K562 (cell line): ENCODE measurements around the gene ADSS2. TPM values are rescaled to one million over a fixed set of nuclear protein-coding genes. Genes with fewer than 3 reads are reported as not detected.

Experiments used
- GTF2E2 ChIP-seq: fragments of 200-800 bp; sonication (Bioruptor generic); IDR thresholded peaks from 2 replicates; pipeline ENCODE4 v1.6.1; 2016; ENCODE audit warnings: missing genetic modification characterization, missing compliant biosample characterization
- IRF2 ChIP-seq: sonication (generic); formaldehyde crosslinking; IDR thresholded peaks from 2 replicates; pipeline ENCODE4 v1.8.1; 2022; ENCODE audit warnings: mild to moderate bottlenecking, missing genetic modification reagents
- MNT ChIP-seq, 2 experiments: fragments of 450-650 bp; conservative IDR thresholded peaks; 2 replicates each; pipeline ENCODE4 v1.6.1; 2017; ENCODE audit warnings: mild to moderate bottlenecking in 2 of 2, moderate library complexity in 2 of 2
- MYC ChIP-seq, 2 experiments: fragments of 250-450 bp in 1 of 2; sonication (Bioruptor Pico) in 1 of 2; IDR thresholded peaks; 2 replicates each; pipeline versions ENCODE4 v1.5.1 to v1.6.1; 2012 to 2021; ENCODE audit warnings: low read depth in 2 of 2, borderline replicate concordance in 1 of 2, improper control_type of control experiment in 1 of 2, low read length in 1 of 2, mild to moderate bottlenecking in 1 of 2, moderate library complexity in 1 of 2
- NONO ChIP-seq, 2 experiments: fragments of 200-400 bp in 1 of 2; fragments of 450-650 bp in 1 of 2; formaldehyde crosslinking in 1 of 2; IDR thresholded peaks; 2 replicates each; pipeline ENCODE4 v1.6.1; 2017; ENCODE audit warnings: low read depth in 2 of 2, mild to moderate bottlenecking in 2 of 2, moderate library complexity in 2 of 2, low read length in 1 of 2
- NR2C1 ChIP-seq, 2 experiments: fragments of 450-650 bp; IDR thresholded peaks; 2 replicates each; pipeline ENCODE4 v1.6.1; 2017; ENCODE audit warnings: mild to moderate bottlenecking in 2 of 2, antibody characterized with exemption in 1 of 2, inconsistent platforms in 1 of 2, missing compliant biosample characterization in 1 of 2, missing genetic modification characterization in 1 of 2
- PYGO2 ChIP-seq: fragments of 450-650 bp; IDR thresholded peaks from 2 replicates; pipeline ENCODE4 v1.6.1; 2016; ENCODE audit warnings: mild to moderate bottlenecking, missing genetic modification characterization, moderate library complexity, missing compliant biosample characterization
- RAD21 ChIP-seq, 2 experiments: fragments of 250-450 bp in 1 of 2; fragments of 450-650 bp in 1 of 2; sonication (Bioruptor Pico) in 1 of 2; formaldehyde crosslinking in 1 of 2; IDR thresholded peaks in 1 of 2; conservative IDR thresholded peaks in 1 of 2; 2 replicates each; pipeline versions ENCODE4 v1.4.0 to v1.8.0; 2020 to 2022; ENCODE audit warnings: mild to moderate bottlenecking in 2 of 2, moderate library complexity in 1 of 2
- SAFB ChIP-seq: fragments of 200-400 bp; formaldehyde crosslinking; IDR thresholded peaks from 2 replicates; pipeline ENCODE4 v1.6.1; 2017; ENCODE audit warnings: low read depth, low read length, borderline replicate concordance
- SAFB2 ChIP-seq: fragments of 200-400 bp; formaldehyde crosslinking; IDR thresholded peaks from 2 replicates; pipeline ENCODE4 v1.6.1; 2018; ENCODE audit warnings: borderline replicate concordance, low read length, low read depth, moderate library complexity; ENCODE audit not compliant: severe bottlenecking
- SP2 ChIP-seq: IDR thresholded peaks from 2 replicates; pipeline ENCODE4 v1.6.1; 2011; ENCODE audit warnings: mild to moderate bottlenecking, low read depth, low read length, moderate library complexity; ENCODE audit not compliant: poor library complexity, severe bottlenecking; ENCODE audit errors: extremely low read depth
- SUPT5H ChIP-seq: fragments of 450-650 bp; IDR thresholded peaks from 2 replicates; pipeline ENCODE4 v1.6.1; 2016
- TAF9B ChIP-seq: fragments of 450-650 bp; IDR thresholded peaks from 2 replicates; pipeline ENCODE4 v1.6.1; 2018; ENCODE audit warnings: mild to moderate bottlenecking; ENCODE audit not compliant: partially characterized antibody
- ZNF354B ChIP-seq: fragments of 250-450 bp; sonication (Bioruptor Pico); IDR thresholded peaks from 2 replicates; pipeline ENCODE4 v1.4.0; 2020
- ZNF511 ChIP-seq: sonication (generic); formaldehyde crosslinking; IDR thresholded peaks from 2 replicates; pipeline ENCODE4 v1.8.0; 2022; ENCODE audit warnings: mild to moderate bottlenecking, missing genetic modification reagents
- polyA plus RNA-seq, 8 experiments: library from polyadenylated mRNA; depleted of rRNA in 4 of 8; stranded (reverse) in 5 of 8; unstranded in 3 of 8; fragments of >200 nt; fragmentation: Nextera tagmentation in 2 of 8; fragmentation: Illumina TruSeq in 1 of 8; extraction: Ambion mirVana in 2 of 8; extraction: Trizol in 1 of 8; gene quantifications; 2 replicates each; pipeline versions ENCODE4 v1.2.1 to v1.2.3, GENCODE V29; 2011 to 2014; ENCODE audit warnings: inconsistent platforms in 1 of 8, missing spikeins in 1 of 8
- total RNA-seq, 7 experiments: library from RNA; depleted of rRNA in 6 of 7; stranded (reverse); fragments of >200 nt in 6 of 7; fragmentation: Illumina TruSeq in 2 of 7; extraction: Trizol in 2 of 7; gene quantifications; 2 replicates each; pipeline versions ENCODE4 v1.2.1 to v1.2.3, GENCODE V29; 2011 to 2021; ENCODE audit warnings: low replicate concordance in 1 of 7
- TF ChIP-seq, protein P1 (sequence below): sonication (generic); formaldehyde crosslinking; IDR thresholded peaks from 2 replicates; pipeline ENCODE4 v1.8.1; 2022; ENCODE audit warnings: missing genetic modification reagents
- TF ChIP-seq, protein P2 (sequence below): fragments of 450-650 bp; IDR thresholded peaks from 2 replicates; pipeline ENCODE4 v1.6.1; 2016; ENCODE audit warnings: low read depth, mild to moderate bottlenecking, moderate library complexity
- TF ChIP-seq, protein P3 (sequence below): fragments of 450-650 bp; formaldehyde crosslinking; IDR thresholded peaks from 2 replicates; pipeline ENCODE4 v1.4.0; 2020; ENCODE audit warnings: mild to moderate bottlenecking, moderate library complexity

Gene ADSS2
- total and polyA plus RNA-seq, 9 of the 15 experiments (the other 6 are each of a cell fraction or from before 2014, with no cell fraction given): 8.8 to 63.8 (median 59.4) TPM

GRCh38 chr1:244367399-244368114 is 84.2 kb downstream of the ADSS2 start (continued):
- TF ChIP-seq, protein P1, sequence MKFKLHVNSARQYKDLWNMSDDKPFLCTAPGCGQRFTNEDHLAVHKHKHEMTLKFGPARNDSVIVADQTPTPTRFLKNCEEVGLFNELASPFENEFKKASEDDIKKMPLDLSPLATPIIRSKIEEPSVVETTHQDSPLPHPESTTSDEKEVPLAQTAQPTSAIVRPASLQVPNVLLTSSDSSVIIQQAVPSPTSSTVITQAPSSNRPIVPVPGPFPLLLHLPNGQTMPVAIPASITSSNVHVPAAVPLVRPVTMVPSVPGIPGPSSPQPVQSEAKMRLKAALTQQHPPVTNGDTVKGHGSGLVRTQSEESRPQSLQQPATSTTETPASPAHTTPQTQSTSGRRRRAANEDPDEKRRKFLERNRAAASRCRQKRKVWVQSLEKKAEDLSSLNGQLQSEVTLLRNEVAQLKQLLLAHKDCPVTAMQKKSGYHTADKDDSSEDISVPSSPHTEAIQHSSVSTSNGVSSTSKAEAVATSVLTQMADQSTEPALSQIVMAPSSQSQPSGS (CRISPR knock-in tag): no peak
- no peak for TF ChIP-seq ZNF511 (CRISPR knock-in tag)
- TF ChIP-seq RAD21 (CRISPR knock-in tag; conservative IDR thresholded peaks at IDR 0.05 in 1 of 2, IDR thresholded peaks at IDR 0.05 in 1 of 2): 0 out of 4 replicates have a peak, but pooled peaks of 1 of the 2 experiments have one; percentile 5
- no peak for TF ChIP-seq IRF2 (CRISPR knock-in tag)
- no peak for TF ChIP-seq ZNF354B (CRISPR knock-in tag)
- TF ChIP-seq MNT (conservative IDR thresholded peaks at IDR 0.05): peak in 1 of 2 experiments; percentile 62; a peak in 1 of 4 replicates
- no peak for TF ChIP-seq NR2C1 (IDR thresholded peaks at IDR 0.05)
- no peak; the same call in none of the 2 replicates for TF ChIP-seq NR2C1 (tag; IDR thresholded peaks at IDR 0.05)
- TF ChIP-seq SP2: no peak
- no peak; a peak in 1 of 4 replicates for TF ChIP-seq NONO (IDR thresholded peaks at IDR 0.05; ENCODE audit: low read depth in 2 of 2, low read length in 1 of 2)
- TF ChIP-seq SAFB: no peak
- no peak for TF ChIP-seq SAFB2
- TF ChIP-seq, protein P2, sequence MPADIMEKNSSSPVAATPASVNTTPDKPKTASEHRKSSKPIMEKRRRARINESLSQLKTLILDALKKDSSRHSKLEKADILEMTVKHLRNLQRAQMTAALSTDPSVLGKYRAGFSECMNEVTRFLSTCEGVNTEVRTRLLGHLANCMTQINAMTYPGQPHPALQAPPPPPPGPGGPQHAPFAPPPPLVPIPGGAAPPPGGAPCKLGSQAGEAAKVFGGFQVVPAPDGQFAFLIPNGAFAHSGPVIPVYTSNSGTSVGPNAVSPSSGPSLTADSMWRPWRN: no peak
- no peak for TF ChIP-seq MYC (IDR thresholded peaks at IDR 0.05; ENCODE audit: low read depth, low read length)
- peak; percentile 70; the same call in 1 of the 2 replicates for TF ChIP-seq MYC (CRISPR knock-in tag; IDR thresholded peaks at IDR 0.05; ENCODE audit: borderline replicate concordance, low read depth)
- TF ChIP-seq GTF2E2 (tag): no peak
- no peak; the same call in 1 of the 2 replicates for TF ChIP-seq SUPT5H
- TF ChIP-seq TAF9B: no peak
- TF ChIP-seq, protein P3, sequence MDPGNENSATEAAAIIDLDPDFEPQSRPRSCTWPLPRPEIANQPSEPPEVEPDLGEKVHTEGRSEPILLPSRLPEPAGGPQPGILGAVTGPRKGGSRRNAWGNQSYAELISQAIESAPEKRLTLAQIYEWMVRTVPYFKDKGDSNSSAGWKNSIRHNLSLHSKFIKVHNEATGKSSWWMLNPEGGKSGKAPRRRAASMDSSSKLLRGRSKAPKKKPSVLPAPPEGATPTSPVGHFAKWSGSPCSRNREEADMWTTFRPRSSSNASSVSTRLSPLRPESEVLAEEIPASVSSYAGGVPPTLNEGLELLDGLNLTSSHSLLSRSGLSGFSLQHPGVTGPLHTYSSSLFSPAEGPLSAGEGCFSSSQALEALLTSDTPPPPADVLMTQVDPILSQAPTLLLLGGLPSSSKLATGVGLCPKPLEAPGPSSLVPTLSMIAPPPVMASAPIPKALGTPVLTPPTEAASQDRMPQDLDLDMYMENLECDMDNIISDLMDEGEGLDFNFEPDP (CRISPR knock-in tag): peak; percentile 24; the same call in 1 of the 2 replicates
- no peak for TF ChIP-seq PYGO2 (tag)
